GM19452 (cell line): Measurements from ENCODE around the gene PKD2L1.
A peak's percentile ranks its signal among the peaks of the same experiment; 100 is the strongest.
"Not testable (repeated sequence)": the region's sequence is repeated elsewhere in the genome, so short reads cannot be mapped to it uniquely, and the experiment has no call there.

ENCODE experiments used
- ATAC-seq: cut with Tn5 transposase; IDR thresholded peaks from one replicate; pipeline ENCODE4 v1.9.1; 2021; ENCODE audit not compliant: unreplicated experiment

Gene PKD2L1

DNA sequence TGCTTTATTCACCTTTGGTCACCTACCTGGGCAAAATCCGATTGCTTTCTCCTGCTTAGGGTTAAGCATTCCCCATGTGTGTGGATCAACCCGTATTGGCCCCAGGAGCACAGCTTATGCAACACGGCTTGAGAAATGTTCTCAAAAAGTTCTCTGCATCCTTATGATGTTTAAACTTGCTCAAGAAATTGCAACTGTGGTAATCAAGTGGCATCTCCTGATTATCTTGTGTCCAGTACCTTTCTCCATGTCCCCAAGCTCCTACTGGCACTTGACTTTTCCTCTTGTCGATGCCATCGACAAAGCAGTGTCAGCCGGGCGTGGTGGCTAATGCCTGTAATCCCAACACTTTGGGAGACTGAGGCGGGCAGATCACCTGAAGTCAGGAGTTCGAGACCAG, 4.7 kb upstream of the PKD2L1 start:
- ATAC-seq: no peak

DNA sequence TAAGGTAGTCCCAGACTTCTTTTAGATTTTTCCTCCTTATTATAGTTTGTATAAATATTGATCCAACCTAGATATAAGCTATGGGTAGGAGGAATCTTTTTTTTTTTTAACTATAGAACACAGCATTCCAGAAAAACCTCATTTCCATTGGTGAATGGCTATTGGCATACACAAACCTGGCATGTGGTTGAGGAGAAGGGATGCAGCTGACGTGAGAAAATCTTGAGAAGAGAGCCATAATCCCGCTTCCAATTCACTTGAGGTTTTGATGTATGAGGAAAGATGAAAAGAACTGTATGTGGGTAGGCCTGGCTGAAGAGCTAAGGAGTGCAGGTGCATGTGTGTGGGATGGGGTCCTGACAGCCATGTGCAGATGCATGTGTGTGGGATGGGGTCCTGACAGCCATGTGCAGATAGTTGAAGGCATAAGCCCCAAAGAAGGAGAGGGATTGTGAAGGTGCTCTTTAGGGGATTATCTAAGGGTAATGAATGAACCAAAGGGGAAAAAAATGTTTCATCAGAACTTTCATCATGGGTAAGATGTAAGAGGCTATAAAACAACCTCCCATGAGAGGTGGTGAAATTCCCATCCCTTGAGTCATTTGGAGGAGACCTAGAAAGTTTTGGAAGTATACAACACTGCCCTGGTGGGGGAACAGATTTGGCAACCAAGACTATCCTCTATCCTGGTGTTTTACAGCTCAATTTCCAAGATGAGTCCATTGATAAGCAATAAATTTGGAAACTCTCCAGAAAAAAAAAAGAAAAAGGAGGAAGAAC, 3.8 kb upstream of the PKD2L1 start:
- no peak for ATAC-seq

DNA sequence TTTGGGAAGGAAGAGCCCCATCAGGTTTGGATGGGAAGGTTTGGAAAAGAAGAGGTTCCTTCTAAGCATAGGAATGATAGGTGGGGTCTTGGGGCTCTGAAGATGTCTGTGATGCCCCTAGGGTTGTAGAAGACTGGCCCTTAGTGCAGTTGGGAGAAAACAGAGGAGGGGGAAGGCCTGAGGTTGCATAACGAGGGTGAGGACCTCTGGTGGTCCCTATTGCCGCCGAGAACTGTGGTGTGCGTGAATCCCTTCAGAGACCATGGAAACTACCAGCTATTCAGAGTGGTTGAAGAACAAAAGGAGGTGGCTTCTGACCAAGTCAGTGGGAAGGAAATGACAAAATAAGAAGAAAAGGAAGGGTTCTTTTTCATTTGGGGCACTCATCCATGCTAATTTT, 3.1 kb upstream of the PKD2L1 start:
- no peak for ATAC-seq

DNA sequence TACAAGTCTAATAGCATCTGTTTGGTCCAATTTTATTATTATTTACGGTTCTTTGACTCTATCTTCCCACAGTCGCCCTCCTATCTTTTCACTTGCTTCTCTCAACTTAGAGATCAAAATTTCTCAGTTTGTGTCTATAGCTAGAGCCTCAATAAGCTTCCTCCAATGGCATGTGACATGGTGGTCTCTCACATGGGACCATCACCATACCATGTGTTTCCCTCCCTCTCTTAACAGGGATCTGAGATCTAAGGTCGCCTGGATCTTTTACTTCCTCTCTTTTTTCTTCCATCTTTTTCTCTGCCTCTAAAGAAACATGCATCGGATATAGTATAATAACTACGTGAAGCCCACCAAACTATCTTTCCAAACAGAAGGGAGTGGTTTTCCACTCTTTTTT, 1.8 kb downstream of the PKD2L1 start:
- no peak for ATAC-seq

DNA sequence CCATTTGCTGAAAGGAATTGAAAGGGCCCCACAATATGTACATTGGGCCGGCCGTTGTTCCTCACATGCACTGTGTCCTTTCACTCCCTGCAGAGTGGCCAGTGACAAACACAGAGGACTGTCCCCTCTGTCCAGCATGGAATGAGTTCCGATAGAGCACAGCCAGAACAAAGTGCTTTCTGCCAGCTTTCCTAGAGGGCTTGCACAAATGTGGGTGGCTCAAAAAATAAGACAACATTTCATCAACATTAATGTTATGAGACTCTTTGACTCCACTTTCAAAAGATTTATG, 2.4 kb downstream of the PKD2L1 start:
- no peak for ATAC-seq

DNA sequence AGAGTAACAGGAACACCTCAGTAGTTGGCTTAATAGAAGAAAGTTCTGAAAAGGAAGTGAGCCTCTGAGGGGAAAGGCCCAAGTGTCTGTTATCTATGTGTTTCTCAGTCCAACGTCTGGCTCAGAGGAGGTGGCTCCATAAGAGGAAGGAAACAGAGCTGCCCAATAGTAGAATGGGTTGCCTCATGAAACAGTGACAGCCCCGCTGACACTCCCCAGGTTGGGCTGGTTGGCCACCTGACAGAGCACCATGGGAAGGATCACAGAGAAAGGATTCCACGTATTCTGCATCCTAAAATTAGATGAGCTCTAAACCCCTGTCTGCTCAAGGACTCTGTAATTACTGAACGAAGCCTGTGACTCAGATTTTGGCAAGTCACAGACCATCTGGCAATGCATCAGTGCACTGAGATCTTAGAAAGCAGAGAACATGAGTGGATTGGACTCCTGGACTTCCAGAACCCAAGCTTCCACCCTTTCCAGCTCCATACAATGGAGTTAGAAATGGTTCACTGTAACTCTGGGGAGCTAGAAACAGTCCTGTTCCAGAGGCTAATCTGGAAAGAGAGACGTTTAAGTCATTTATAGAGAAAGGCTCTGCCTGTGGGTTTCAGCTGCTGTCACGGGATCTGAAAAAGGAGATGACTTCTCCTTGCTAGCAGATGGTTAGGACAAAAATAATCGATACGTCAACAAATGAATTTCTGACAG, 2.9 kb downstream of the PKD2L1 start:
- ATAC-seq: peak; percentile 98

DNA sequence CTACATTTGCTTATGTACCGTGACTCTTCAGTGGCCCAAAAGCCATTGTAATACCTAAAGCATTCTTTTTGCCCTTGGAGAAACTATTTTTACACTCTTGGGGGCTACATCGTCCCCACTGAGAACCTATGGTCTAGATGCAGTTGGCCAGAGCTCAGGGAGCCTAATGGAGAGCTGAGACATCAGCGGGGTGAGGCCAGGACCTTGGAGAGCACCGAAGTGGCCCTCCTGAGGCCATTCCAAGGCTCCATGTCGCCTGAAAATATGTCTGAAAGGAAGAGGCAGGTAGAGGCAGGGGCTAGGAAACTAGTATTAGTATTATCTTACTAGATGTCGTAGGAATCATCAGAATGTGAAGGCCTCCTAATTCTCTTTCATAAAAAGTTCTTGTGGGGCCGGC, 4.9 kb downstream of the PKD2L1 start:
- ATAC-seq: no peak

DNA sequence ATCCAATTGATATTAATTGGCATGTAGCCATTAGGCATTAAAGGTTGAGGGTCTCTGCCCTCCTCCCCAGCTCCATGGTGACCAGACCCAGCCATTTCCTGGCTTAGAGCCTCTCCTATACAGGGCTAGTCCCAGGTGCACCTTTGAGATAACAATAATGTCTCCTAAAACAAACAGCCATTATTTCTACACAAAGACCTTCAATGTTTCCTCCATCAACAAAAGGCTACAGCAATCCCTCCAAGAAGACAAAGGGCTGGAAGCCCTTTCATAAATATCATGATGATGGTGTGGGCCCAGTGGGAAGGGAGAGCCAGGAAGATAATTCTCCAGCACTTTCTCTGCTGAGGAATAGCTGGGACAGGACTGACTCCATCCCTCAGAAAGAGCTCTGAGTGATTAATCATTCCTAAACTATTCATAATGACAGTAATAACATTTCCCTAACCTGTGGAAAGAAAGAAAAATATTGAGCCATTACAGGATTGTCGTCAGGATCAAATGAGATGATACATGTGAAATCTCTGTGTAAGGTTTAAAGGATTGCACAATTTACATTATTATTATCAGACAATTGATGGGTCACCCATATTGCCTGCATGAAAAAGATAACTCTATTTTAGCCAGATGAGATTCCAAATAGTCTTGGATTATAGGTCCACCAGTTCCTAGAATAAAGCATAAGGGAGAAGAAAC, 10.2 kb downstream of the PKD2L1 start:
- no peak for ATAC-seq

DNA sequence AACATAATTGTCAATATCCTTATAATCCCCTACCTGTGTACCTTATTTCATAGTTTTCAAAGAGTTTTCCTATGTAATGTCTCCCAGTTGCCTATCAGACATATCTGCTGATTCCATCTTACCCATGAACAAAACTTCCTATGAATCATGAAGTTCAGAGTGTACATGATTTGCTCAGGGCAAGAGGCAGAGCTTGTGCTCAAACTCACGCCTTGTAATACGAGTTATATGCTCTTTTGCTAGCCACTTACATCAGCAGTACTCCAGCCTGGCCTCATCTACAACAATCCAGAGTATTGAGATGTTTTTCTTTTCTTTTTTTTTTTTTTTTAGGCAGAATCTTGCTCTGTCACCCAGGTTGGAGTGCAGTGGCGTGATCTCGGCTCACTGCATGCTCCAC, 11.8 kb downstream of the PKD2L1 start:
- ATAC-seq: no peak

DNA sequence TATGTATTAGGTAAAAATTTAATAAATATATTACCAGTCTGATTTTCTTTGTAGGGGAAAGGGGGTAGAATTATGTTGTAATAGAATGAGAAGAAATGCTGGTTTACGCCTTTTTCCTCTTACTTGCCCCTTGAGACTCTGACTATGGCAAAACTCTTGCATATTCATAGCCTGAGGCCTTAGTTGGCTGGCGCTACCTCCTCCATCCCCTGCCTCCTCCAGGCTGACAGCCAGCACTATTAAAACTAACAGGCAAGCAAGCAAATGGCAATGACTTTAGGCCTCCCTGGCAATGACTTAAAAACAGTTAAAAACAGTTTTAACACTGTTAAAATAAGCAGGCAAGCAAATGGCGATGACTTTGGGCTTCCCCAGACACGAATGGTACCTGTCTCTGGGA, 14.4 kb downstream of the PKD2L1 start:
- no peak for ATAC-seq

DNA sequence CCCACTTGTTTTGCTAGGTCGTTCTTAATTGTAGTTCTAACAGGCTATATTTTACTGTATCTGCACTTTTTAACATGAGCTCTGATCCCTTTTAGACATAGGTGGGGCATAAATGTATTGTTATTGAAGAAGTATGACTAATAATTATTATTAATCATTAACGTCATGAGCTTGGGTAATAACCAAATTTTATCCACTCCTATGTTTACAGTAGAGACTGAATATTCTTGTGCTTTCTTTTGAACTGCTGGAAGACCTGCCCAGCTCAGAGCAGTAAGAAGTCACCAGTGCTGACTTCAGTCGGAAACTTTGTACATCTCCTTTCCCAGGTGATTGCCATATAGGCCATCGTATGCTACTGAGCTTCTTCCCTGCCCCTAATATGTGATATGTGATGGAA, 18.7 kb downstream of the PKD2L1 start:
- no peak for ATAC-seq

DNA sequence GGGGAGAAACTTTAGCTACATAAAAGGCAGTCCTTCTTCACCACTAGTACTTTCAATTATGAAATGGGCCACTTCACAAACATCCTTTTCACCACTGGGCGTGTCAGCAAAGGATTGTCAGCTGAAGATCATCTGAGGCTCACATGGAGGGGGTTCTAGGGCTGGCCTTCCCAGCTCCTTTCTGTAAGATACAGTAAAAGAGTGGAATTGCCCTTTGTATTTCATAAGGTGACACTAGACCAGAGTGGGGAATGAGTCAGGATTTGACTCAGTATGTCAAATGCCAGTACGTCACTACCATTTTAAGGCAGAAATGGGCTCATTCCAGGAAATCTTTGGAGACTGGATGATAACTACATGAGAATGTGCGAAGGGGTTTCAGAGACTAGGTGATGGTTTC, 22.3 kb downstream of the PKD2L1 start:
- ATAC-seq: no peak

DNA sequence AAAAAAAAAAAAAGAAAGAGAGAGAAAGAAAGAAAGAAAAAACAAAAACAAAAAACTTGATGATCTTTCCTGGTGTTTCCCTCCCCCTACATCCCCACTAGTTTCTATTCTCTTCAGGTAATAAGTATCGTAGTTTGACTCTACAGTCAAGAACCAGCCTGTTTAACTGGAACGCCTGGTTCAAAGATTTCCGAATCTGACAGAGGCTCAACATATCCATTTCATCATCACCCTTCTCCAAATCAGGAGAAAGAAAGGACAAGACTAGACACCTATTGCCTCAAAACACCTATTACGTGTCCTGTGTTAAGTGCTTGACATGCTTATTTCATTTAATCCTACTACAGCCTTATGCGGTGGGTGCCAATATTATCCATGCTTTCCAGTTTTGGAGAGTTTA, 23.2 kb downstream of the PKD2L1 start:
- ATAC-seq: no peak

DNA sequence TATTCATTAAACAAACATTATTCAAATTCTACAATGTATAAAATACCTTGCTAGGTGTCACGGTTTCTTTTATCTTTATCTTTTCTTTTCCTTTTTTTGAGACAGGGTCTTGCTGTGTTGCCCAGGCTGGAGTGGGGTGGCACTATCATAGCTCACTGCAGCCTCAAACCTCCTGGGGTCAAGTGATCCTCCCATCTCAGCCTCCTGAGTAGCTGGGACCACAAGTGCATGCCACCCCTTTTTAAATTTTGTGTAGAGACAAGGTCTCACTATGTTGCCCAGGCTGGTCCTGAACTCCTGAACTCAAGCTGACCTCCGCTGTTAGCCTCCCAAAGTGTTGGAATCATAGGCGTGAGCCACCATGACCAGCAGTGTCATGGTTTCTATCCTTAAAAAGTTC, 25.6 kb downstream of the PKD2L1 start:
- ATAC-seq: no peak

DNA sequence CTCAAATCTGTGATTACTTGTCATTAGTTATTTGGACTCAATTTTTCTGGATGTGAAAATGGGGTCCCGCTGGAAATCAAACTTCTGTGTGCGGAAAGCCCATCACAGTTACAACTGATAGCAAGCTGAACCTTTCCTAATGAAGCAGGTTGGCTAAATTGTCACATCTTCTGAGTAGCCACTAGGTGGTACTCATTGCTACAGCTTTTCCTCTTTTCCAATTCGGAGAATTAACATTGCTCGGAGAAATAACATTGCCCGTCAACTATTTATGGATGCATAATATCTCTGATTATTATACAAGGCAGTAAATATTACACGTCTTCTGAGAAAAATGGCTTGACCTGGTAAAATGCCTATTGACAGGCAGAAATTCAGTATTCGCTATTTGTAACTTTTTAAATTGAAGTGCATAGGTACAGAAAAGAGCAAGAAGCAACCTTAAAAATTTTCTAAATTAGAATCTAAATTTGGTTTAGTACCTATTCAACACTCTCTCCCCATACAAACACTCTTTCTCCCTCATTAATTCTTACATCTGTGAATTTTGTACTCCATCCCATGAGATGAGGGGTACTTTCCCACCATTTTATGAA, 26.2 kb downstream of the PKD2L1 start:
- no peak for ATAC-seq

DNA sequence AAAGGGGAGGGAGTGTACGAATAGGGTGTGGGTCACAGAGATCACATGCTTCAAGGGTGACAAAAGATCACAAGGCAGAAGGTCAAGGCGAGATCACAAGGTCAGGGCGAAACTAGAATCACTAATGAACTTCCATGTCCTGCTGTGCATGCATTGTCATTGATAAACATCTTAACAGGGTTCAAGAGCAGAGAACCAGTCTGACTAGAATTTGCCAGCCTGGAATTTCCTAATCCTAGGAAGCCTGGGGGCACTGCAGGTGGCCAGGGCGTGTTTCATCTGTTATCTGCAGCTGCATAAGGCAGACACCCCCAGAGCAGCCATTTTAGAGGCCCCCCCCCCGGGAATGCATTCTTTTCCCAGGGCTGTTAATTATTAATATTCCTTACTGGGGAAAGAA, 28.9 kb downstream of the PKD2L1 start:
- not testable (repeated sequence) for ATAC-seq

DNA sequence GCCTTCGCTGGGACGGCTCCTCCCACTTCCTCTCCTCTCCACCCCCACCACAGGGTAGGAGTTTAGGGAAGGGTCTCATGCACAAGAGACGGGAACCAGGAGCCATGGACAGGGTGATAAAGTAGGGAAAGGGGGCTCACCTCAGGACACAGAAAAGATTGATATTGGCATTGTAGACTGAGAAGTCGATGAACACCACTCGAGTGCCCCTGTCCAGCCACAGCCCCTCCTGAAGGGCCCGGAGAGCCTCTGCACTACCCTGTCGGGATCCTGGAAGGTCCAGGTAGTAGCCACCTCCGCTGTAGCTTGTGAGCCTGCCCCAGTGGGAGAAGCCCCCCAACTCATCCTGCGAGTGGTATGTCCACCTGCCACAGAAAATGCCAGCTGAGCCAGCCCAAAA, 32.8 kb downstream of the PKD2L1 start:
- ATAC-seq: no peak

DNA sequence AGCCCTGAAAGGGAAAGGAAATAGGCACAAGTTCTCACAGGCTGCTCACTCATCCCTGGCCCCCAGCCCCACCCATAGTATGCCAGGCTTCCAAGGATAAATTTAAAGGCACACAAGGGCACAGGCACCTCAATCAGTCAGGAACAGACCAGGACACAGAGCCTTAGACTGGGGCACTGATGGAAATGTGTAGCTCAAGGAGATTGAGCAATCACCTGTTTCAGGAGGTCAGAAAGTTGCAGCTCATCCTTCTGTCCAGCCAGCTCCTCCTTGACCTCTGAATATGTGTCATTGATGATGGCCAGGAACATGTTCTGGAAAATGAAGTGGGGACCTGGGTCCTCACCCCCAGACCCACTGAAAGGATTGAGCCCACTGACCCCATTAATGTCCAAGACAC, 37.0 kb downstream of the PKD2L1 start:
- ATAC-seq: no peak

DNA sequence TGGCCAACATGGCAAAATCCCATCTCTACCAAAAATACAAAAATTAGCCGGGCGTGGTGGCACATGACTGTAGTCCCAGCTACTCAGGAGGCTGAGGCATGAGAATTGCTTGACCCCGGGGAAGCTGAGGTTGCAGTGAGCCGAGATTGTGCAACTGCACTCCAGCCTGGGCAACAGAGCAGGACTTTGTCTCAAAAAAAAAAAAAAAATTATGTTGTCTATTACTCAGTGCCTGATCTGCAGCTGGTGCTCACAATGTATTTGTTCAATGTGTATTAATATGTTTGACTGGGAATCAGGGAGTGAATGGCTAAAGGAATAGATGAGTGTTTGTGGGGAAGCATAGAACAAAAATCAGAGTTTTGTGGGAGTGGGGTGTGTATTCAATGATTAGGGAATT, 37.7 kb downstream of the PKD2L1 start:
- not testable (repeated sequence) for ATAC-seq

DNA sequence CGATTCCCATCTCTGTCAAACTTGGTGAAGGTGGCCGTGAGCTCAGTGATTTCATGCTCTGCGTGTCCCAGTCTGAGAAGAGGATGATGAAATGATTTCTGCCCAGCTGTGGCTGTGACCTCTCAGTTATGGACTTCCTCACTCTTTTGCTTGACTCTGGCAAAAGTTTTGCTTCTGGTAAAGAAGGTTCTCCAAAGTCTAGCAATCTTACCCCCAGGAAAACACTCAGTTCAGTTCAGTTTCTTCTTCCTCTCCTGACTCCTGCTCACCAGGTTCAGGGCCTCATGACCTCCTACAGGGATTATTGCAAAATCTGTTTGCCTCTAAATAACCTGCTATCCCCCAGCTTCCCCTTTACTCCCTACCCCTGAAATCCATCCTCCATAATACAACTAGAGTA, 38.7 kb downstream of the PKD2L1 start:
- no peak for ATAC-seq

DNA sequence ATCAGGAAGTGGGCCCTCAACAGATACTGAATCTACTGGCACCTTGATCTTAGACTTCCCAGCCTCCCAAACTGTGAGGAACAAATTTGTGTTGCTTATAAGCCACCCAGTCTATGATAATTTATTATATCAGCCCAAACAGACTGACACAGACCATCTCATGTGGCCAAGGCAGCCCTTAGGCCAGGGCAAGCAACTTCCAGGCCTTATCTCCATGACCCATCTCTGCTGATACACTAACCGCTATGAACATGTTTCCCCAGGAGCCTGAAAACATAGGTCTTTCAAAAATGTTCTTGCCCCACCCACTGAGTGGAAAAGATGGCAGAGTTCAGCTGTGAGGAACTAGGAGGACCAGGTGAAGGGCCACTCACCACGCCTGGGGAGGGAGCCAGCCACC, 40.4 kb downstream of the PKD2L1 start:
- no peak for ATAC-seq

DNA sequence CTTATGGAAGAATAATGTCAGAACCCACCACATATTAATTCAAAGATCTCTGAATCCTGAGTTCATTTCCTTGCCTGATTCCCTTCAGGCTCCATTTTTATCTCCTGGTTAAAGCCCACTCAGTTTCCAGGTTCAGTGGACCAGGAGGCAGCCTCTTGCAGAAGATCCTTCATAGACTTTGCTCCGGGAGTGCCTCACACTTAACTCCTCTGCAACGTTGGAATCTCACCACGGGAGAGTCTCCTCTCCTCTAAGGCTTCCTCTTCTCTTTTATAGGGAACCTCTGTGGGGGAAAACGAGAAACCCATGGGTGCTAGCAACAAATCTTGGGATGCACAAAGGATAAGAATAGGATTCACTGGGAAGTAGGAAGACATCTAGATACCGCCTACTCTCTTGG, 41.8 kb downstream of the PKD2L1 start:
- ATAC-seq: no peak
